Measurements from ENCODE around the gene C19orf73. TPM values are rescaled to one million over a fixed set of nuclear protein-coding genes. Genes with fewer than 3 reads are reported as not detected.

The C19orf73 gene
- polyA plus RNA-seq, 4 donors = 0.59 to 1.2 (median 0.86) TPM

GRCh38 chr19:49071860-49072547 lies 46.9 kb downstream of the C19orf73 start:
- no peak for DNase-seq (ENCODE audit: low read depth in 4 of 4, low spot score in 3 of 4)

DNA sequence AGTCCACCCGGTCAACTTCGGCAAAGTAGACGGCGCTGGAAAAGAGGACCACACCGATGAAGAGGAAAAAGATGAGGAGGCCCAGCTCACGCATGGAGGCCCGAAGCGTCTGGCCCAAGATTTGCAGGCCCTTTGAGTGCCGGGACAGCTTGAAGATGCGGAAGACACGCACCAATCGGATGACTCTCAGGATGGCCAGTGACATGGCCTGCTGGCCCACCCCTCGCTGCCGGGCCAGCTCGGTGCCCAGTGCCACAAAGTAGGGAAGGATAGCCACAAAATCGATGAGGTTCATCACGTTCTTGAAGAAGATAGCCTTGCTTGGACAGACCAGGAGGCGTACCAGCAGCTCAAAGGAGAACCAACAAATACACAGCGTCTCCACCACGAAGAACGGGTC lies 48.5 kb downstream of the C19orf73 start:
- DNase-seq (ENCODE audit: low read depth in 4 of 4, low spot score in 3 of 4) = no peak

DNA sequence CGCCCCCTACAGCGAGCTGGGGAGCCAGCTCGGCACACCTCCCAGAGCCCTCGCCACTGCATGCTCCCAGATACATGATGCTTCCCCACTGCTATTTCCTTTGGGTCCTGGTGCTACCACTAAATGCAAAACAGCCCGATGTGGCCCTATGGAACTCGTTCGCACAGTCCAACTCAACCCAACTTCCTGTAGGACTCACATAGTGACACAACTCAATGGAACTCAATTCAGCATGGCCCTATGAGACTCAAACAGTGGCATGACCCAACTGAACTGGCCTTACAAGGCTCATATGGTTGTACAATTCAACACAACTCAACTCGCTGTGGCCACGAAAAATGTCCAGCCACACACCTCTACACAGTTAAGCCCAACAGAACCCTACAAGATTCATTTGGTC lies 49.9 kb downstream of the C19orf73 start:
- DNase-seq (ENCODE audit: low read depth in 4 of 4, low spot score in 3 of 4) = no peak

Other genes starting within 250 kb of the C19orf73 start
- gene PPP1R15A, start 246.7 kb downstream of the C19orf73 start, polyA plus RNA-seq (ENCODE audit: insufficient read length in 4 of 4) = 10 to 100 TPM; 35.7 to 41.1 (median 36.2) TPM
- 1 to 10 TPM in 1 of 4 donors, under 1 TPM in 3; 0.64 to 1.2 (median 0.85) TPM for gene TULP2, start 220.4 kb downstream of the C19orf73 start, polyA plus RNA-seq (ENCODE audit: insufficient read length in 4 of 4)
- 100 to 1,000 TPM; 273 to 369 (median 280) TPM for gene NUCB1, start 218.8 kb downstream of the C19orf73 start, polyA plus RNA-seq (ENCODE audit: insufficient read length in 4 of 4)
- gene DHDH, start 185.4 kb downstream of the C19orf73 start, polyA plus RNA-seq (ENCODE audit: insufficient read length in 4 of 4) = 10 to 100 TPM in 1 of 4 donors, 1 to 10 TPM in 3; 4.9 to 11.6 (median 6.8) TPM
- 10 to 100 TPM; 72.5 to 91.2 (median 79.4) TPM for gene BAX, start 164.3 kb downstream of the C19orf73 start, polyA plus RNA-seq (ENCODE audit: insufficient read length in 4 of 4)
- gene FTL, start 153.8 kb downstream of the C19orf73 start, polyA plus RNA-seq (ENCODE audit: insufficient read length in 4 of 4) = 1,000 to 10,000 TPM; 2,163 to 3,232 (median 2,621) TPM
- 10 to 100 TPM; 40.5 to 47.3 (median 41.6) TPM for gene GYS1, start 125.8 kb downstream of the C19orf73 start, polyA plus RNA-seq (ENCODE audit: insufficient read length in 4 of 4)
- 100 to 1,000 TPM in 1 of 4 donors, 10 to 100 TPM in 3; 77.1 to 105 (median 82.6) TPM for gene RUVBL2, start 125.3 kb downstream of the C19orf73 start, polyA plus RNA-seq (ENCODE audit: insufficient read length in 4 of 4)
- gene LHB, start 102.1 kb downstream of the C19orf73 start, polyA plus RNA-seq (ENCODE audit: insufficient read length in 4 of 4) = under 1 TPM in 1 of 4 donors, not detected in 3; 0.26 TPM
- not detected for gene CGB3, start 94.8 kb downstream of the C19orf73 start, polyA plus RNA-seq (ENCODE audit: insufficient read length in 4 of 4)
- under 1 TPM in 1 of 4 donors, not detected in 3; 0.10 TPM for gene CGB2, start 87.3 kb downstream of the C19orf73 start, polyA plus RNA-seq (ENCODE audit: insufficient read length in 4 of 4)
- gene CGB1, start 82.2 kb downstream of the C19orf73 start, polyA plus RNA-seq (ENCODE audit: insufficient read length in 4 of 4) = not detected
- under 1 TPM in 2 of 4 donors, not detected in 2; 0.13 to 0.29 TPM for gene CGB5, start 75.3 kb downstream of the C19orf73 start, polyA plus RNA-seq (ENCODE audit: insufficient read length in 4 of 4)
- under 1 TPM in 2 of 4 donors, not detected in 2; 0.12 to 0.51 TPM for gene CGB8, start 70.0 kb downstream of the C19orf73 start, polyA plus RNA-seq (ENCODE audit: insufficient read length in 4 of 4)
- 1 to 10 TPM in 2 of 4 donors, under 1 TPM in 2; 0.79 to 1.9 (median 1.3) TPM for gene CGB7, start 61.4 kb downstream of the C19orf73 start, polyA plus RNA-seq (ENCODE audit: insufficient read length in 4 of 4)
- gene NTF4, start 54.3 kb downstream of the C19orf73 start, polyA plus RNA-seq (ENCODE audit: insufficient read length in 4 of 4) = 1 to 10 TPM; 3.0 to 4.6 (median 3.7) TPM
- gene KCNA7, start 46.4 kb downstream of the C19orf73 start, polyA plus RNA-seq (ENCODE audit: insufficient read length in 4 of 4) = under 1 TPM in 3 of 4 donors, not detected in 1; 0.03 to 0.07 (median 0.06) TPM
- 100 to 1,000 TPM; 317 to 333 (median 329) TPM for gene SNRNP70, start 33.7 kb downstream of the C19orf73 start, polyA plus RNA-seq (ENCODE audit: insufficient read length in 4 of 4)
- gene LIN7B, start 4.8 kb downstream of the C19orf73 start, polyA plus RNA-seq (ENCODE audit: insufficient read length in 4 of 4) = 1 to 10 TPM; 7.7 to 8.9 (median 8.2) TPM
- gene PPFIA3, start 401 bp upstream of the C19orf73 start, polyA plus RNA-seq (ENCODE audit: insufficient read length in 4 of 4) = 1 to 10 TPM; 5.5 to 9.4 (median 6.0) TPM
- gene HRC, start 36.3 kb upstream of the C19orf73 start, polyA plus RNA-seq (ENCODE audit: insufficient read length in 4 of 4) = 10 to 100 TPM; 27.0 to 30.6 (median 29.7) TPM
- 10 to 100 TPM; 26.6 to 38.0 (median 31.0) TPM for gene TRPM4, start 38.6 kb upstream of the C19orf73 start, polyA plus RNA-seq (ENCODE audit: insufficient read length in 4 of 4)
- 1 to 10 TPM; 2.5 to 3.3 (median 2.8) TPM for gene SLC6A16, start 206.0 kb upstream of the C19orf73 start, polyA plus RNA-seq (ENCODE audit: insufficient read length in 4 of 4)
- 10 to 100 TPM; 28.9 to 42.9 (median 36.0) TPM for gene CD37, start 216.3 kb upstream of the C19orf73 start, polyA plus RNA-seq (ENCODE audit: insufficient read length in 4 of 4)
- gene TEAD2, start 243.3 kb upstream of the C19orf73 start, polyA plus RNA-seq (ENCODE audit: insufficient read length in 4 of 4) = 100 to 1,000 TPM in 2 of 4 donors, 10 to 100 TPM in 2; 95.9 to 107 (median 102) TPM
- 1 to 10 TPM; 3.3 to 6.9 (median 5.4) TPM for gene DKKL1, start 244.7 kb upstream of the C19orf73 start, polyA plus RNA-seq (ENCODE audit: insufficient read length in 4 of 4)

Data from right renal pelvis (tissue), 4 donors.